Heart left ventricle (tissue), 16 donors: ENCODE measurements around the gene VWDE. TPM values are rescaled to one million over a fixed set of nuclear protein-coding genes. Genes with fewer than 3 reads are reported as not detected.

Experiments
- ATAC-seq, 4 donors: fragments of 200-7000 bp; cut with Tn5 transposase; one replicate each; pipeline ENCODE4 v1.9.1; 2020 to 2022; ENCODE audit warnings: moderate library complexity in 4 of 4, mild to moderate bottlenecking in 3 of 4, moderate number of reproducible peaks in 1 of 4
- DNase-seq, 5 donors: peaks; one replicate each; pipeline ENCODE4 v3.0.0-alpha.2; 2020
- H3K27ac ChIP-seq, 12 donors: fragments of 200-600 bp; sonication (generic) in 4 of 12; one replicate each; pipeline versions ENCODE4 v1.5.0 to v1.8.0; 2016 to 2022; ENCODE audit warnings: mild to moderate bottlenecking in 2 of 12
- H3K27me3 ChIP-seq, 9 donors: fragments of 200-600 bp; sonication (generic) in 2 of 9; one replicate each; pipeline versions ENCODE4 v1.5.1 to v1.8.0; 2016 to 2022; ENCODE audit warnings: mild to moderate bottlenecking in 3 of 9
- H3K36me3 ChIP-seq, 9 donors: fragments of 200-600 bp; sonication (generic) in 2 of 9; one replicate each; pipeline versions ENCODE4 v1.5.0 to v1.8.0; 2018 to 2022; ENCODE audit warnings: mild to moderate bottlenecking in 2 of 9
- H3K4me1 ChIP-seq, 12 donors: fragments of 200-600 bp; sonication (generic) in 4 of 12; one replicate each; pipeline versions ENCODE4 v1.5.0 to v1.8.0; 2016 to 2022; ENCODE audit warnings: mild to moderate bottlenecking in 3 of 12
- H3K4me3 ChIP-seq, 12 donors: fragments of 200-600 bp; sonication (generic) in 4 of 12; one replicate each; pipeline versions ENCODE4 v1.5.0 to v1.8.0; 2017 to 2022; ENCODE audit warnings: mild to moderate bottlenecking in 9 of 12, moderate library complexity in 4 of 12
- H3K9me3 ChIP-seq, 12 donors: fragments of 200-600 bp; sonication (generic) in 4 of 12; one replicate each; pipeline versions ENCODE4 v1.5.0 to v1.8.0; 2016 to 2022; ENCODE audit warnings: mild to moderate bottlenecking in 1 of 12
- CTCF ChIP-seq, 12 donors: fragments of 200-600 bp; sonication (generic) in 4 of 12; IDR thresholded peaks; one replicate each; pipeline versions ENCODE4 v1.5.0 to v1.8.0; 2018 to 2022; ENCODE audit warnings: antibody characterized with exemption in 12 of 12, mild to moderate bottlenecking in 5 of 12
- POLR2A ChIP-seq, 2 donors: fragments of 450-650 bp; IDR thresholded peaks; one replicate each; pipeline ENCODE4 v1.6.1; 2017; ENCODE audit warnings: antibody characterized with exemption in 2 of 2, mild to moderate bottlenecking in 2 of 2, moderate library complexity in 2 of 2
- WGBS, 4 donors: extraction: QIAGEN DNeasy Blood & Tissue Kit in 2 of 4; methylation state at CpG; one replicate each; pipeline versions ENCODE4 v1.1.5 to v1.1.7; 2013 to 2018; 5-methylcytosine and 5-hydroxymethylcytosine counted together
- intact Hi-C, 10 donors: fragments of 100-400 bp; cut with DNase I; formaldehyde crosslinking; loops; one replicate each; pipeline versions ENCODE4 v1.11.1 to v1.14.2; 2022
- polyA plus RNA-seq, 2 donors: library from polyadenylated mRNA; stranded (reverse); fragments of 200-250 nt; gene quantifications; one replicate each; pipeline ENCODE4 v1.2.3, GENCODE V29; 2013
- total RNA-seq, 9 donors: library from RNA; depleted of rRNA in 2 of 9; stranded (reverse); fragments of >200 nt in 2 of 9; fragmentation: NEBNext Ultra II Directional in 3 of 9; extraction: Animal tissue kit (Norgen Biotek cat#: 25700) in 3 of 9; gene quantifications; one replicate each; pipeline versions ENCODE4 v1.1.0 to v1.2.4, GENCODE V29; 2016 to 2023
- donor health status: ischemic (EF 13 %, LVEDD 7.1; RV severe dilation, severe dysfunction).
- donor health status: healthy with polysubstance abuse.
- donor health status: DM: no; HTN: yes; CAD: no.
- donor health status: DM: no; HTN: no; CAD: no.
- donor health status: ischemic (EF 25% LVEDD 6.9; RV normal size, moderate dysfunction).
- donor health status: ischemic (EF 25% LVEDD 5.7; RV mildly dilated, moderate dysfunction).
- donor health status: healthy.
- donor health status: DM: yes; HTN: yes; CAD: no.
- donor health status: ischemic (EF 35%, LVEDD 5.7; RV mildly dilated, moderate dysfunction).
- donor health status: nonischemic (EF 11% LVEDD 7.7; RV severe dilation, severe dysfunction).
- donor health status: DM: yes; HTN: yes; CAD: no.
- donor health status: PGD.
- donor health status: ischemic (EF 29% LVEDD 5.4; RV normal size, mild dysfunction).
- donor health status: nonischemic (EF 23%, LVEDD 6.1; RV moderate dilation, normal function).

Gene VWDE
- total and polyA plus RNA-seq, 11 donors = 0.07 to 0.58 (median 0.27) TPM; not detected in 8

DNA sequence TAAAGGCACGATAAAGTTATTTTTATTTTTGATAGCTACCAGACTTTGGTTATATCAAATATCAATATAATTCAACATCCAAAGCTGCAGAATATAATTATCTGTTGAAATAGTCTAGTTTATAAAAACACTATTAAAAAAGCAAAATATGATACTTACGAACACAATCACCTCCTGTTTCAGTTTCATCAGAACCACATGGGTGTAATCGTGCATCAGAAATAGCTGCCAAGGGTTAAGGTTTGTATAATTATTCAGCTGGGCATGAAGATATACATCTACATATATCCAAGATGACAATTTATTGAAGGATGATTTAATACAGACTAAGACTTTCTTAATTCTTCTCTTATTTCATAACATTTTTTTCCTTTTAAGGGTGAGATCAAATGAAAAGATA is 20.3 kb downstream of the VWDE start:
- Histone ChIP-seq H3K9me3 (no peaks in the 10 kb centered on the region), H3K36me3 (no peaks in the 10 kb centered on the region), H3K27me3 (no peaks in the 10 kb centered on the region), H3K4me3 (no peak overlapping the region), H3K4me1 (no peaks in the 10 kb centered on the region), H3K27ac (no peak overlapping the region)
- ATAC-seq = no peak
- TF ChIP-seq CTCF (IDR thresholded peaks at IDR 0.05) (no peak), POLR2A (IDR thresholded peaks at IDR 0.05) (no peak)
- no peak for DNase-seq
- intact Hi-C loops = no loop called here
- WGBS, 4 donors = 86 to 89% (median 87%) methylated on average over 3 of the region's 3 CpGs

- H3K36me3 ChIP-seq = no peaks in the 10 kb centered on the region
- H3K9me3 ChIP-seq = no peaks in the 10 kb centered on the region
- H3K4me3 ChIP-seq = no peak overlapping the region
- intact Hi-C loops = no loop called here
- no peak for DNase-seq
- no peak for TF ChIP-seq POLR2A (IDR thresholded peaks at IDR 0.05)
- H3K4me1 ChIP-seq = no peaks in the 10 kb centered on the region
- H3K27ac ChIP-seq = no peak overlapping the region
- ATAC-seq = no peak
- 8 to 59% (median 52%) methylated on average over 2 of the region's 2 CpGs for WGBS, 4 donors
- H3K27me3 ChIP-seq = no peaks in the 10 kb centered on the region
These were observed 25.3 kb downstream of the VWDE start for GRCh38 chr7:12378389-12378788.

DNA sequence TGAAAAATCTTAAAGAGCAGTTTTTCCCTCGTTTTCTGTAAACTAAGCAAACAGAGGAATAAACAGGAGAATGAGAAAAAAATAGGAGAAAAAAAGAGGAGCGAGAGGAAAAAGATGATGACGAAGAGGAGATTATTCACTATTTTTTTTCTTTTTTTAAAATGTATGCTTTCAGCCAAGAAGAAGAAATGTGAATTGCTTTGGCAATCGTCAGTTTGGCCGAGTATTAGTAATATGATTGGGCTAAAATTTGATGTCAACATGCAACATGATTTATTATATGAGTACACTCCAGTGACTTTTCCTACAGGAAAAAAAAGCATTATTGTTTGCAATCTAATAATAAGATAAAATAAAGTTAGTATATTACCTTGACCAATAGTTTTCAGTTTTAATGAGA is 26.3 kb downstream of the VWDE start:
- ATAC-seq (no peak), DNase-seq (no peak)
- no peaks in the 10 kb centered on the region for H3K36me3 ChIP-seq
- no peaks in the 10 kb centered on the region for H3K4me1 ChIP-seq
- H3K27ac ChIP-seq = no peak overlapping the region
- WGBS, 4 donors = 84 to 88% (median 85%) methylated on average over 5 of the region's 5 CpGs
- no peak for TF ChIP-seq POLR2A (IDR thresholded peaks at IDR 0.05)
- TF ChIP-seq CTCF (IDR thresholded peaks at IDR 0.05) = no peak
- H3K9me3 ChIP-seq = no peaks in the 10 kb centered on the region
- no peak overlapping the region for H3K4me3 ChIP-seq
- intact Hi-C loops = no loop called here
- no peaks in the 10 kb centered on the region for H3K27me3 ChIP-seq

GRCh38 chr7:12373580-12374263 is 29.9 kb downstream of the VWDE start:
- DNase-seq (no peak), ATAC-seq (no peak)
- WGBS, 4 donors = 67 to 87% (median 81%) methylated on average over 5 of the region's 5 CpGs
- TF ChIP-seq POLR2A (IDR thresholded peaks at IDR 0.05) = no peak
- TF ChIP-seq CTCF (IDR thresholded peaks at IDR 0.05) = no peak
- no peak overlapping the region for H3K27ac ChIP-seq
- intact Hi-C loops = no loop called here
- no peaks in the 10 kb centered on the region for H3K36me3 ChIP-seq
- no peaks in the 10 kb centered on the region for H3K27me3 ChIP-seq
- H3K4me1 ChIP-seq = no peaks in the 10 kb centered on the region
- no peaks in the 10 kb centered on the region for H3K9me3 ChIP-seq
- H3K4me3 ChIP-seq = no peak overlapping the region

DNA sequence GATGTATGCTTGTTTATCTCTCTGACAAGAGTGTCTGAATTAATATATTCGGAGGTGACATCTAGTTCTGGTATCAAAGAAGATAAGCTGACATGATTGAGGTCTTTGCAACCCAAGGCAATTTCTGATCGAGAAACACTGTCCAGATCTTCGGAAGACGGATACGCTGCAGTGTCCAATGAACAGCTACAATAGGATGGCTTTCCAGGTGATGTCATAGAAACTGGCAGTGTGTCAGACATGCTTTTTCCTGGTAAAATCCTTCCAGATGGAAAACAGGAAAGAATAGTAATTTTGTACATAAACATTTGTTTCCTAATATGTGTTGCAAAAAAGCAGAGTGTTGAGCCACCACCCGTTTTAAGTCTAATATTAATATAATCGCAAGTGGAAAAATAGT is 33.4 kb downstream of the VWDE start:
- Histone ChIP-seq H3K27me3 (no peaks in the 10 kb centered on the region), H3K9me3 (no peaks in the 10 kb centered on the region), H3K4me1 (no peaks in the 10 kb centered on the region), H3K36me3 (no peaks in the 10 kb centered on the region), H3K4me3 (no peak overlapping the region), H3K27ac (no peak overlapping the region)
- WGBS, 4 donors = 58 to 72% (median 65%) methylated on average over 7 of the region's 7 CpGs
- ATAC-seq (no peak), DNase-seq (no peak)
- TF ChIP-seq POLR2A (IDR thresholded peaks at IDR 0.05) (no peak), CTCF (IDR thresholded peaks at IDR 0.05) (no peak)
- intact Hi-C loops = no loop called here
